ENCODE measurements around the gene ABCC6.
"Not testable (repeated sequence)": the region's sequence is repeated elsewhere in the genome, so short reads cannot be mapped to it uniquely, and the experiment has no call there.

Gene ABCC6

DNA sequence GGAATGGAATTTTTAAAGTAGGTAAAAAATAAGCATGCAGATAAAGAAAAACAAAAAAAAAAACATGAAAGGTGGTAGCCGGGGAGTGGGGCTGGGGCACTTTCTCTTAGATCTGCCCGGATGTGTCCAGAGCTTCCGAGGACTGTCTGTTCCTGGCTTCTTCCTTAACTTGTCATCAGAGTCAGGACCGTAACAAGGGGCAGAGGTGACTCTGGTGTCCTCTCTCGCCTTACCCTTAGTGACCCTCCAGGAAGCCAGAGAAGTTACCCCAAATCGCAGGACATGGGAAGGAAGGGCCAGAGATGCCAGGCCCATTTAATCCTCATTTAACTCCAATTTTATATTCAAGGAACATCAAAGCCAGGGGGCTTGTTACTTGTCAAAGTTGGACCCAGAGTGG lies 115.5 kb downstream of the ABCC6 start:
- no peak for DNase-seq

DNA sequence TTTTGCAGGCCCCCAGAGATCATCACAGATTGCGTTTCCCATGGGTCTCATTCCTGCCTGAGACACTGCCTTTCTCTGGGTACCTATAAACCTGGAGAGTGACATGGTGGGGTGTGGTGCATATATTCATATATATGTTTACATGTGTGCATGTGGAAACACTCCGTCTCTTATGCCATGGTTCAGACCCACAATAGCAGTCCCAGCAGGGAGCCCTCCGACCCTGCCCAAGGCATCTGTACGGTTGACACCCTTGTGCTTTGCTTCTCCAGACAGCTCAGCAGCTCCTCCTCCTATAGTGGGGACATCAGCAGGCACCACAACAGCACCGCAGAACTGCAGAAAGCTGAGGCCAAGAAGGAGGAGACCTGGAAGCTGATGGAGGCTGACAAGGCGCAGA lies 116.8 kb downstream of the ABCC6 start:
- DNase-seq = no peak

DNA sequence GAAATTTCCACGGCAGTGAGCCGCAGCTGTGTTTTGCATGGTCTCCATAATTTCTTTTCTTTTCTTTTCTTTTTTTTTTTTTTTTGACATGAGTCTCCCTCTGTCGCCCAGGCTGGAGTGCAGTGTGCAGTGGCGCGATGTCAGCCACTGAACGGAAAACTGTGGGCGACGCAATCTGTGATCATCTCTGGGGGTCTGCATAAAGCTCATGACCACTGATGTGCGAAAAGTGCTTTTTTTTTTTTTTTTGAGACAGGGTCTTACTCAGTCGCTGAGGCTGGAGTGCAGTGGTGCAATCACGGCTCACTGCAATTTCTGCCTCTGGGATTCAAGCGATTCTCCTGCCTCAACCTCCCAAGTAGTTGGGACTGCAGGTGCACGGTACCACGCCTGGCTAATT lies 117.6 kb downstream of the ABCC6 start:
- no peak for DNase-seq

DNA sequence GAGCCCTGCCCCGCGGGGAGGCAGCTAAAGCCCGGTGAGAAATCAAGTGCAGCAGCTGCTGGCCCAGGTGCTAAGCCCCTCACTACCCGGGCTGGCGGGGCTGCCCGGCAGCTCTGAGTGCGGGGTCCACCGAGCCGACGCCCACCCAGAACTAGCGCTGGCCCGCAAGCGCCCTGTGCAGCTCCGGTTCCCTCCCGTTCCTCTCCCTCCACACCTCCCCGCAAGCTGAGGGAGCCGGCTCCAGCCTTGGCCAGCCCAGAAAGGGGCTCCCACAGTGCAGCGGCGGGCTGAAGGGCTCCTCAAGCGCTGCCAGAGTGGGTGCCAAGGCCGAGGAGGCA lies 118.5 kb downstream of the ABCC6 start:
- DNase-seq = not testable (repeated sequence)

DNA sequence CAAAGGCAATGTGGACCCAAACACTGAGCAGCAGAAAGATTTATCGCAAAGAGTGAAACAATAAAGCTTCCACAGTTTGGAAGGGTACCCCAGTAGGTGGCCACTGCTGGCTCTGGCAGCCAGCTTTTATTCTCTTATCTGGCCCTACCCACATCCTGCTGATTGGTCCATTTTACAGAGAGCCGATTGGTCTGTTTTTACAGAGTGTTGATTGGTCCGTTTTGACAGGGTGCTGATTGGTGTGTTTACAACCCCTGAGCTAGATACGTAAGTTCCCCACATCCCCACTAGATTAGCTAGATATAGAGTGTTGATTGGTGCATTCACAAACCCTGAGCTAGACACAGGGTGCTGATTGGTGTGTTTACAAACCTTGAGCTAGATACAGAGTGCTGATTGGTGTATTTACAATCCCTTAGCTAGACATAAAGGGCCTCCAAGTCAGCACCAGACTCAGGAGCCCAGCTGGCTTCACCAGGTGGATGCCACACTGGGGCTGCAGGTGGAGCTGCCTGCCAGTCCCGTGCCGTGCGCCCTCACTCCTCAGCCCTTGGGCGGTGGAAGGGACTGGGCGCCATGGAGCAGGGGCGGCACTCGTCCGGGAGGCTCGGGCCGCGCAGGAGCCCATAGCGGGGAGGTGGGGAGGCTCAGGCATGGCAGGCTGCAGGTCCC lies 119.0 kb downstream of the ABCC6 start:
- not testable (repeated sequence) for DNase-seq

DNA sequence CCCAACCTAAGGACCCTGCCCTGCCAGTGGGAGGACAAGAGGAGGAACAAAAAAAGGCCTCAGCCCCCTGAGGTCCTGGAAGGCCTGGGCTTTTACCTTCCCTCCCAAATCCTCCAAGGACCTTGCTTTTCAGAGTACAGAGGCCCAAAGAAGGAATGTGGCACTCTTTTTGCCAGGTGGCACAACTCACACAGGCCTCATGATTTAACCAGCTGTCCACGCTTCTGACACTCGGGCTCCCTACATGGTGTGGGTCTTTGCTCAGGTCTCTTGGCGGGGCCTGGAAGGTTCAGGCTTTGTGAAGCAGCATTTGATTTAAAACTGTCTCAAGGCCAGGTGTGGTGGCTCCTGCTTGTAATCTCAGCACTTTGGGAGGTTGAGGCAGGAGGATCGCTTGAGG lies 120.6 kb downstream of the ABCC6 start:
- no peak for DNase-seq

DNA sequence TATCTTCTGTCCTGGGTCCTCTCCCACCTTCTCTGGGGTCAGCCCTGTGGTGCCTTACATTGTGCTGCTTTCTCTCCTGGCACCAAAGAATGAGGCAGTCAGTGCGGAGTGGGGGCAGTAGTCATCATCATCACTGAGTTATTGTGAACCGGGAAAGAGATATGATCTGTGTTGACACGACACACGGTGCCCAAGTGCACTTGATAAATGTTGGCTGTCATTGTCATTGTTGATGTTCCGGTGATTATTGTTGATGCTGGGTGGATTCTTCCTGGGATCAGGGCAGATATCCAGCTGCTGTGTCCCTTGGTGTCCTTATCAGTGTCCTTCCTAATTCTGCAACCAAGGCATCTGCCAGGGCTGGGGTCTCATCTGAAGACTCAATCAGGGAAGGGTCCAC lies 121.7 kb downstream of the ABCC6 start:
- DNase-seq = no peak

DNA sequence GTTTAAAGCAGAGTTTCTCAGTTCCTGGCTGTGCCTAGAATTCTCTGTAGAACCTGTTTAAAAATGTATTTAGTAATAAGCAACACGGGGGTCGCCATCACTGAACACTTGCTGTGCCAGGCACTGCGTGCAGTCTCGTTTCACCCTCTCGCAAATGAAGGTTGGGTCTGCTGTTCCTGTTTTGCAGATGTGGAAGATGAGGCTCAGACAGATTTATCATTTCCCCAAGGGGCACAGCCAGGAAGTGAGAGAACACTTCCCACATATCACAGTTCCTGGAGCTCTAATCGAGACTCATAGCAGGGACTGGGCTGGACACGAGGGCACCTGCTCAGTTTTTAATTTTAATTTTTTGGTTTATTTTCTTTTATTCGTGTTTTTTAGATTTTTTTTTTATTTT lies 122.7 kb downstream of the ABCC6 start:
- DNase-seq = no peak

DNA sequence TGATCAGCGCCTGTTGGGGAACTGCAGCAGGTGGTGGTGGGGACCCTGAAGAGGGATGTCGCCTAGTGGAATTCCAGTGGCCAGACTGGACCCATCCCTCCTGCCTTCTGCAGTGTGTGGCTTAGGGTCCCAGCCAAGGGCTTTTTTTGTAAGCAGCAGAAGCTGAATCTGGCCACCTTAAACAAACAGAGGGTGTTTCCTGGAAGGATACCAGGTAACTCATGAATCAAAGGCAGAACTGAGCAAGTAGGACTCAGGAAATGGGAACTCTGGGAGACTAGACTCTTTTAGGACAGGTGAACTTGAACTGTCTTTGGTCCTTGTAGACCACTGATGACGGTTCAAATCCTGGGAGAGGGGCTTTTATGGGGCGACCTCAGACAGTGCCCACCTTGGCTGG lies 124.0 kb downstream of the ABCC6 start:
- DNase-seq = no peak

All from GF-D8 (cell line).